AG08395 (cell line): ENCODE results near the gene AKT2.

Source experiments
- DNase-seq: peaks from one replicate; pipeline ENCODE4 v3.0.0; 2012; ENCODE audit warnings: mixed read lengths, low spot score

AKT2 gene

DNA sequence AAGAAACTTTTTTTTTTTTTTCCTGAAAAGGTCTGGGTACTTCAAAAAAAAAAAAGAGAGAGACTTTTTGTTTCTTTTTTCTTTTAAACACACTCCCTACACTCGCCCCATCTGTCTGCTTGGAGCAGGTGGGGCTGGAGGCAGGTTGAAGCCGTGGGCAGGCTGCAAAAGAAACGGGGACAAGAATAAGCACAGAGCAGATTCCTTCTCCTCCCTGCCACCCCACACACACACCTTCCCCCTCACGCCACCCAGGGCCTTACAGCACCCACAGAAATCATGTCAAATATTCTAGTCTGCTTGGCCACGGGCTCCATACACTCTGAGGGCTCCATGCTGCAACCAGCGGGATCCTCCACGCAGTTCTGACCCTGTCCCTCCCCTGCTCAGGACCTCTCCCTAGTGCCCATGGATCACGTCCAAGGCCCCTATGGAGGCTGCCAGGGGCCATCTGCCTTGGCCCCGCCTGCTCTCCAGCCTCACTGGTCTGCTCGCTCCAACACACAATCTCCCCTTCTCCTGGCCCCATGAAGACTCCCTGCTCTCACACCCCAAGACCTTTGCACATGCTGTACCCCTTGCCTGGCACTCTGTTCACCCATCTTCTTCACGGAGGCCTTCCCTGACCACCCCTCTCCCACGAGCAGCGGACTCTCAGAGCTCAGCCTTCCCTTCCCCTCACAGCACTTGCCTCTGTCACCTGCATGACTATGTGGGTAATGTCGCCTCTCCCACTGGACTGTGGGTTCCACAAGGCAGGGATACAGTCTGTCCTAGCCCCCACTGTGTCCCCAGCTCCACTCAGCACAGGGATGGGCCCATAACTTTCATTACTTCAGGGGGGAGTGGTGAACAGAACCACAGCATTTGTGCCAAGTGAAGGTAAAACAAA lies 11.4 kb downstream of the AKT2 start:
- DNase-seq: no peak

DNA sequence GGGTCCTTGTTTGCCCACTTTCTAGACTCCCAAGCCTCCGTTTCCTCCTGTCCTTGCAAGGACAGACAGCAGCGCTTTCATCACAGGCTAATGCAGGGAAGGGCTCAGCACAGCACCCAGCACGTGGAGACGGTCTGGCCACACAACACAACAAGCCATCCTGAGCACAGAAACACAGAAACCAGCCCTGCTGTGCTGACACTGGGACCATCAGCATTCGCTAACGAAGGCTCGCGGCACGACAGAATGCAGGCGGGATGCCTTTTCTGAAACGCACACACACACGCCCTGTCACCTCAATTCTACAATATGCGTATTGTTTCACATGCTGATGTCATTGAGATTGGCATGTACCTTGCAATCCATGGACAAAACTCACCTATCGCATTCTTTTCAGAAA lies 12.9 kb downstream of the AKT2 start:
- DNase-seq: no peak

DNA sequence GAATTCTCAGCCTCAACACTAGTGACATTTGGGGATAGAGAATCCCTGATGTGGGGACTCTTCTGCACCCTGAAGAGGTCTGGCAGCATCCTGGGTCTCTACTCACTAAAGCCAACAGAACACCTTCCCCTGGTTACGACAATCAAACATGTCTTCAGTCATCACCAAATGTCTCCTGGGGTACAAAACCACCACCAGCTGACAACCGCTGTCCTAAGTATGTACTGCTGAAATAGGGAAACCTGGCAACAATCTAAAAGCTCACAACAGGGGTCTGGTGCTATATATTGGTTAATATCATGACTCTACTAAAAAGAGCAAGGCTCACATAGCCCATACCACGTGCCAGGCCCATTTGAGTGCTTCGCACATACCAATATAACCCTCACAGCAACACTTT lies 13.4 kb downstream of the AKT2 start:
- DNase-seq: no peak

DNA sequence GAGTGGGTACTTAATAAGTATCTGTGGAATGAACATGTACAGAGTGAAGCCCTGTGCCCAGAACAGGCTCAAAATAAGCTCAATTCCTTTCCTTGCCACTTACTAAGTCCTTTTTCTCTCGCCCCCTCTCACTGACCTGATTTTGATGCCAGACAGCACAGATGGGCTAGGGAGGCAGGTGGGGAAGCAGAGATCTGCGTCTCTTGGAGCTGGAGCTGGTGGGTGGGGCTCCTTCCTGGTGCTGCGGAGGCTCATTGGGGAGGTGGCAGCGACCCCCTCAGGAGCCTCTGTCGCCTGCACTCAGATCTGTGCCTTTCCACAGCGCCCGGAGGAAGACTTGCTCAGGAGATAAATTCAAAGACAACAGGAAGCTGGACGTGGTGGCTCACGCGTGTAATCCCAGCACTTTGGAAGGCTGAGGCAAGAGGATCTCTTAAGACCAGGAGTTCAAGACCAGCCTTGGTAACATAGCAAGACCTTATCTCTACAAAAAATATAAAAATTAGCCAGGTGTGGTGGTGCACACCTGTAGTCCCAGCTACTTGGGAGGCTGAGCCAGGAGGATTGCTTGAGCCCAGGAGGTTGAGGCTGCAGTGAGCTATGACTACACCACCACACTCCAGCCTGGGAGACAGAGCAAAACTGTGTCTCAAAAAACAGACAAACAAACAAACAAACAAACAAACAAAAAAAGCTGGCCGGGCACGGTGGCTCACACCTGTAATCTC lies 14.6 kb downstream of the AKT2 start:
- no peak for DNase-seq

DNA sequence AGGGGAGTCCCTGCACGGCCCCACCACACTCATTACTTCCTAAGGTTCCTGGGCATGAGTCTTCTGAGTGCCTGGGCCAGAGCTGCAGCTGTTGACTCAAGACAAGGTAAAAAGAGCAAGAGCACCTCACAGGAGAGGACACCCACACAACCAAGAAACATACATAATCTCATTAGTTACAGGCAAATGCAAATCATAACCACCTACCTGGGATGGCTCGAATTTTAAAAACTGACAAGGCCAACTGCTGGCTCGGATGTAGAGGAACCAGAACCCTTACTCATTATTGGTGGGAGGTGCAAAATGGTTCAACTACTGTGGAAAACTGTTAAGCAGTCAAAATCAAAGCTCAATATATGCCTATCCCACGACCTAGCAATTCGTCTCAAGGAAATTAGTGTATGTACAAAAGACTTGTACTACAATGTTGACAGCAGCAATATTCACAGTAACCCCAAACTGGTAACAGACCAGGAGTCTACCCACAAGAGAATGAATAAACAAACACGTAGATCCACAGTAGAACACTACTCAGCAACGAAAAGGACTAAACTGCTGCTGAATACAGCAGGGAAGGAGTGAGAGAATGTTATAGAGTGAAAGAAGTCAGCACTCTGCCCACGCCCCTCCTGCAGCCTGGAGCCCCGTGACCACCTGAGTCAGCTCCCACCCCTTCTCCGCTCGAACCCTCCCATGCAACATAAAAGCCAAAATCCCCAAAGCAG lies 15.8 kb downstream of the AKT2 start:
- no peak for DNase-seq

DNA sequence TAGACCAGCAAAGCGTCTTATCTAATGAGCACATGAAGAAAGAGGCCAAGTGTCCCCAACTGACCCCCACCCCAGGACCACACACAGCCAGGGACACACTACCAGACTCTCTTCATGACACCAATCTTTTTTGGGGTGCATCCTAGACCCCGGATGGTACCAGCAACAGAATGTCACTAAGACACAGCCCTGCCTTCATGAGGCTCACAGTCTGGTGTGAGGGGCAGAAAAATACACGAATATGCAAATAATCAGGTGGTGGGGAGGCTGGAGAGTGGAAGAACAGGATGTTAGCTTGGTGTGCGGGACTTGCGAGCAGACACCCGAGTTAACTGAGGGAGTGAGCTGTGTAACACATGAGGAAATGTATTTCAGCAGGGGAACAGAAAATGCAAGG lies 17.5 kb downstream of the AKT2 start:
- DNase-seq: no peak

DNA sequence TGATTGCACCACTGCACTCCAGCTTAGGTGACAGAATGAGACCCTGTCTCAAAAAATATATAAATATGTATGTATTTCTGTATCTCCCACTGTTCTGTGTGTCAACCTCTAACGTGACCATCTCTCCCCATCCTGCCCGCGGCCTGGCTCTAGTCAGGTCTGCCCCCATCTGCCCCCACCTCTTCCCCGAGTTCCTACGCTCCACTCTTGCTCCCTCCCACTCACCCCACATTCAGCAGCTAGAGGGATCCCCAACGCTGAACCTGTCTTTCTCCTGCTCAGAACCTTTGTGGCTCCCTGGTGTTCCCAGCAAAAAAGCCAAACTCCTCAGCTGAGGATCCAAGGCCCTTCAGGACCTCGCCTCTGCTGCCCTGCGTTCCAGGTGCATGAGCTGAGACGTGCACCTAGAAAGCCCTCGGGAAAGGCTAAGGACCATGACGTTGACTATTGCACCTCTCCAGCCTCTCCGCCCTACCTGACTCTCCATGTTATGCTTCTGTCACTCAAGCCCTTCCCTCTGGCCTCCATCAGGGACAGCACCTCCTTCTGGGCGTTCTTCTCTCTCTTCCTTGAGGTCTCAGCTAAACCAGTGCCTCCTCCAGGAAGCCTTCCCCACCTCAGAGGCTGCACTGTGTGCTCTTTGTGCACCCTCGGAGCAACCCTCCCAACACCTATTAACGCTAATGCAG lies 18.1 kb downstream of the AKT2 start:
- no peak for DNase-seq

DNA sequence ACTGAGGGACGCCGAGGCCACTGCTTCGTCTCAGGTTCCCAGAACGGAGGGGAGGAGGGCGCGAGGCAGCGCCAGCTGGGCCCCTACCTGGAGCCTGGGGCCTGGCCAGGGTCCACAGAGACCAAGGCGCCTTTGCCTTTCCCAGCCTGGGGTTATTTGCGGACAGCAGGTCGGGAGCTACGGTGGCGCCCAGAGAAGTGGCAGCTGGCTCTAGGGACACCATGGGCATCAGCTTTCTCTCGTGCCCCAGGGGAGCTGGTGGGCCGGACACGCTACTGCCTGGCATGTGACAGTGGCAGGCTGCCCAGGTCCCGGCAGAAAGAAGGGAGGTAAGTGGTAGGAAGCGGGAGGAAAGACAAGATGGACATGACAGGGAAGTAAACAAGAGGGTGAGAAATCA lies 19.0 kb downstream of the AKT2 start:
- DNase-seq: no peak

DNA sequence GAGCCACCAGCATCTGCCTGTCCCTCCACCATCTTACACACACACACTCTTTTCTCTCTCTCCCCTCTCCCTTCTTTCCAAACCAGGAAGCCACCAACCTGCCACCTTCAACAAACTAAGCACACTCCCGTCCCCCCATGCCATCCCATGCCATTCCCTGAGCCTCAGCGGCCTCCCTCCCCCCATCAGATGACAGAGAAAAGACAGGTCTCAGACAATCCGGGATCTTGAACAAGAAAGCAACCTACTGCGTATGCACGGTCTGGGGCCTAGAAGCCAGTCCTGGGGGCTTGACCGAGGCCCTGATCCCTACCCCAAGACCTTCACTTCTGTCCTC lies 19.4 kb downstream of the AKT2 start:
- DNase-seq: no peak

DNA sequence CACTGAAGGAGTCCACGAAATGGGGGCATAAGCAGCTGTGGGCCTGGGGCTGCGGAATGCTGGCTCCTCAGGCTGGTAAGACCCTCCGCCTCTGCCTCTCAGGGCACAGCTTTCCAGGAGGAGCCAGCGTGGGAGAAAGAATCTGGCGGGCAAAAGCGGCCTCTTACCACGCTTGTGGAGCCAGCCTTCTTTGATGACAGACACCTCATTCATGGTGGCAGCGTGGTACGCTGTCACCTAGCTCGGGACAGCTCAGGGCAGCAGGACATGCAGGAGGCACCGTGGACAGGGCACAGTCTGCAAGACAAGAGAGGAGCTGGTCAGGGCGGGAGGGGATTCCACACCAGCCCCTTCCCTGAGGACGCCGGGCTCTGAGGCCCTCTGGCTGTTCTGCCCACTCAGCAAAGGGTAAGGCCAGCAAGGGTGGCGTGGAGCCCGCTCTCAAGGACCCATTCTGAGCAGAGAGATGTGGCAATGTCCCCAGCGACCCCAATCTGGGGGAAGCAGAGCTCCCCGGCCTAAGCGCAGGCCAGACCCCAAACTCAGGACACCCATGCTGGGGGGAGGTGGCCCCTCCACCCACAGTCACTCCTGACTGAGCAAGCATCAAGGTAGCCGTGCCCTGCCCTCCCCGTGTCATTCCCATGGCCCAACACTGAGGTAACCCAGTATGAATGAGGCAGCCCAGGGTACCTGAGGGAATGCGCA lies 19.9 kb downstream of the AKT2 start:
- DNase-seq: no peak

DNA sequence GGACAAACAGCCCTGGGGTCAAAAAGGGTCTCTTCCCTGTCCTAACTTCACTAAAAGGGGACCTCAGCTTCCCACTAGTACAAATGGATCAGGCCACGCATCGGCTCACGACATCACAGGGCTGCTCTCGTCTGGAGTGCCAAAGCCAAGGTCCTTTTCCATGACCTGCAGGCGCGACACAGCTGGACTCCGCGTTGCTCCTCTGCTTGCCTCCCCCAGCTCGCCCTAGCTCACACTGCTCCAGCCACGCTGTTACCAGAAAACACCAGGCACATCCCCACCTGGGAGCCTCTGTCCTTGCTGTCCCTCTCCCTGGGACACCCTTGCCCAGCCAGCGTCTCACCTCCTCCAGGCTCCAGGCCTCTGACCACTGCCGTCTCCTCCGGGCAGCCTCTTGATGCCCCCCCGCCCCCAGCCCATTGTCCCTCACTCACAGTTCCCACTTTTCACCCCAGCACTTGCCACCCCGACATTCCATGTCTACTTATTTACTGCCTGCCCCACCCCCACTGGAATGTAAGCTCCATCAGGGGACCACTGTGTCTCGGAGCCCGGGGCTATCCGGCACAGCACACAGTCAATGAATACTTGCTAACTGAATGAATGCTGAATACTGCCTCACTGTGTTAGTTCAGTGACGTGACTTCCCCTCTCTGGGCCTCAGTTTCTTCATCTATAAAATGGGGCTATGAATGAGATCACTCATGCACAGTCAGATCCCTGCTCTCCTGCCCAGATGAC lies 20.7 kb downstream of the AKT2 start:
- no peak for DNase-seq

DNA sequence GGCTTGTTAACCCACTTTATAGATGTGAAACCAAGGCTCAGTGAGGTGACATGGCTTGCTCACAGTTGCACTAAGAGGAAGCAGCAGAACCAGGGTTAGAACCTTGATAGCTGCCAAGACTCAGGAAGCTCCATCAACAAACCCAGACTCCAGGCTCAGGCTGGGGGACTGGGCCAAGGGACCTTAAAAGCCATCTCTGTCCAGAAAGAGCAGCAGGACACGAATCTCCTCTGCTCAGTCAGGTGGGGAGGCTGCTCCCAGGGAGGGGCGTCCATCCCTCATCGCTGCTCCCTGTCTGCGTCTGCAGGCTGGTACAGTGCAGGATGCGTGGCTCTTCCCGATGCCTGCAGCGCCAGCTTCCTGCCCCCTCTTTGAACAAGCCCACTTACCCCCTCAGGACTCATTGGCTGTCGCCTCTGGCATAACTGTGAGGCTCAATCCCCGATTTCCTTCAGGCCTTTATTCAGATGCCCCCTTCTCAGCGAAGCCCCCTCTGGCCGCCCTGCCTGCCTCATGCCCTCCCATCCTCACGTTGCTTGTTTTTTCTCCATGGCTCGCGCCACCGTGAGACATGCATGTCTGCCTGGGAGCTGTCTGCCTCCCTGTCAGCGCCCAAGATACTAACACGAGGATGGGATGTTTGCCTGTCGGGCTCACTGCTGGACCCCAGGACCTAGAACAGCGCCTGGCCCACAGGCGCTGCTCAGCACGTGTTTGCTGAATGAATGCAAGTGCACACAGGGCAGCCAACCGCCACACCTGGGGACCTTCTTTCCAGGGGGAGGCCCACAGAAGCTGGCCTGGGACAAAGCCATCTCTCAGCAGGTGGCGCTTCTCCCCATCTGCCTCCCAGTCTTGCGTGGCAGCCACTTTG lies 21.5 kb downstream of the AKT2 start:
- DNase-seq: no peak

DNA sequence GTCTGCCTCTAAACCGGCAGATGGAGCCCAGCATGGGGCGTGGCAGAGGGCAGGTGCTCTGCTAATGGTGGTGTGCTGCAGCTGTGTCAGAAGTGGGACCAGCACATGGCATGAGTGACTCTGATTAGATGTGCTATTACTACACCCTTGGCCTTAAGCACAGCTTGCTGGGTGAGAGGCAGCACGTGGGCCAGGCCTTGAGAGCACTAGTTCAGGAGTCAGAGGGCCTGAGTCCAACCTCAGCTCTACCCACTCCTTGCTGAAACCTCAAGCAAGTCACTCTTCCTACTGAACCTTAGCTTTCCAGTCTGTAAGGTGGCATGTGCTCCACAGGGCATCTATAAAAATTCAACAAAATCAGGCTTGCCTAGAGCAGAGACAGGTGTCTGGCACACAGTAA lies 22.7 kb downstream of the AKT2 start:
- DNase-seq: no peak

DNA sequence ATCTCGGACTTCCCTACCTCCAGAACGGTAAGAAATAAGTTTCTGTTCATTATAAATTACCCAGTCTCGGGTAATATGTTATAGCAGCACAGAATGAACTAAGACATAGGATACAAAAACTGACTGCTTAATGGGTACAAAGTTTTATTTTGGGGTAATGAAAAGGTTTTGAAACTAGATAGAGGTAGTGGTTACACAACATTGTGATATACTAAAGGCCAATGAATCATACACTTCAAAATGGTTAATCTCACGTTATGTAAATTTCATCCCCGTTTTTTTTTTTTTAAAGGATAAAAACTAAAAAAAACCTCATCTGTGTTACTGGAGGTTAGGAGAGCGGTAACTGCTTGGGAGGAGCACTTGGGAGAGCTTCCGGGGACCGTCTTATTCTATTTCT lies 23.5 kb downstream of the AKT2 start:
- DNase-seq: no peak

DNA sequence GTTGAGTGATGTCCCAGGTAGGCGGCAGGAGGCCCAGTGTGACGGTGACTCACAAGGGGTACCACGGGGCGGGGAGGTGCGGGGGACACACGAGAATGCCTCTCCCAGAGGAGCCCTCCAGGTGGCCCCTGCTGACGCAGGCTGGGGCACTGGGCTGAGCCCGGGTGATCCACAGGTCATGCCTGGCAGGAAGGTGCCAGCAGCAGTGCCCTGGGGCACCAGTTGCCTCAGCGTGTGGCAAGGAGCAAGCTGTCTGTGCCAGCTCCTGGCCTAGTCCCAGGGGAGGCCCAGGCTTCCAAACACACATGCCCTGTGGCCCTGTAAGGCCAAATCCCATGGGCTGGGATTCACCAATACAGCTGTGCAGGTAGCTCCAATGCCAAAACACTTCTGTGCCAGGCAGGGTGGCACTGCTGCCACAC lies 28.0 kb downstream of the AKT2 start:
- DNase-seq: no peak

DNA sequence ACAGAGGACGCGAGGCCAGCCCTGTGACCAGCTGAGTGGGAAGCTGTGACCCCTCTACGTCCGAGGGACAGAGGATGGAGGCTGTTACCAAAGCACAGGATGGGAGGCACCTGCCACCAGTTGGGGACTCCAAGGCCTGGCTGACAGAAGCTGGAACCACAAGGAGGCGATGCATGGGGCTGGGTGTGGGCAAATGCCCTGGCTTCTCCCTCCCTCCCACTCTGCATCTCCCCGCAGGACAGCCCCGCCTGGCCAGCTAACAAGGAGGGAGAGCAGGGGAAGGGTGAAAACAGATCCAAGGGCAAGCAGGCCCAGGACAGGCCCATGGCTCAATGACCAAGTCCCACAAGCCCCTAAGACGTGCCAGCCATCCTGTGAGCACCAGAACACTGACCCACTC lies 28.6 kb downstream of the AKT2 start:
- DNase-seq: no peak

DNA sequence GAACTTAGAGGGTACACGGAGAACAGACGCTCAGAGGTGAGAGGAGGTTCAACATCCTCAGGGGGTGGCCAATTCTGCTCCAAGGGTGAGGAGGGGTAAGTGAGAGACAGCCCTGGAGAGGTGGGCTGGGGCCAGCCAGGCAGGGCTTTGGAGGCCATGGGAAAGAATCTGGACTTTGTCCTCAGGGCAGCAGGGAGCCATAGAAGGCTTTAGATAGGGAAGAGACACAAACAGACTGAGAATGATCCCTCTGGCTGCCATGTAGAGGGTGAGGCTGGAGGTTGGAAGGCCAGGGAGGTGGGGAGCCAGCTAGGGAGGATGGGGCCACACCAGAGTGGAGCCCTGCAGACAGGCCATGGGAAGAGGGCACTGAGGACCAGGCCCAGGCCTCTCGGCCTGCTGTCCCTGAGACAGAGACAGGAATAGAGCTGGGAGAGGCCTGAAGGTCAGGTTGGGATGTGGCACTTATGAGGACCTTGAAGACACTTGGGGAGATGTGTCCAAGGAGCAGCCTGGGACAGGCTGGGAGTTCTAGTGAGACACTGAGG lies 29.5 kb downstream of the AKT2 start:
- DNase-seq: no peak

DNA sequence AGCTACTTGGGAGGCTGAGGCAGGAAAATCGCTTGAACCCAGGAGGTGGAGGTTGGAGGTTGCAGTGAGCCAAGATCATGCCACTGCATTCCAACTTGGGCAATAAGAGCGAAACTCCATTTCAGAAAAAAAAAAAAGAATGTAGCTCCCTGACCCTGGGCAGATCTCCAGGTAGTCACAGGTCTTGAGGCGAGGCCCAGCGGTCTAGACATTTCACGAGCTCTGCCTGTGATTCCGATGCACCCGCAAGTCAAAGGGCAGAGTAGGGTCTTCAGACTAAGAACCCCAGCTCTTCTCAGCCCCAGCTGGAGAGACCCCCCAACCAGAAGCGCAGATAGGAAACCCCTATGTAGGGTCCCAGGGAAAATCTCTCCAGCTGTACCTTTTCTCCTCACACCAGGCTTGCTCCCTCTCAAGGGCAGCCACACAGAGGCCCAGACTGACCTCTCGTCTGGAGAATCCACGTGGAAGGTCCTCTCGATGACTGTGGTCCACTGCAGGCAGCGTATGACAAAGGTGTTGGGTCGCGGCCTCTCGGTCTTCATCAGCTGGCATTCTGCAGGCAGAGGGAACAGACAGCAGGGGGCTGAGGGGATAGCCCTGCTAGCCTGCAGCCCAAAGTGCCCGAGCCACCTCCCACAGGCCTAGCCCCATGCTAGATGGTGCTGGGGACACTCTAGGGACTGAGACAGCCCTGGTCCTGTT lies 30.3 kb downstream of the AKT2 start:
- no peak for DNase-seq

DNA sequence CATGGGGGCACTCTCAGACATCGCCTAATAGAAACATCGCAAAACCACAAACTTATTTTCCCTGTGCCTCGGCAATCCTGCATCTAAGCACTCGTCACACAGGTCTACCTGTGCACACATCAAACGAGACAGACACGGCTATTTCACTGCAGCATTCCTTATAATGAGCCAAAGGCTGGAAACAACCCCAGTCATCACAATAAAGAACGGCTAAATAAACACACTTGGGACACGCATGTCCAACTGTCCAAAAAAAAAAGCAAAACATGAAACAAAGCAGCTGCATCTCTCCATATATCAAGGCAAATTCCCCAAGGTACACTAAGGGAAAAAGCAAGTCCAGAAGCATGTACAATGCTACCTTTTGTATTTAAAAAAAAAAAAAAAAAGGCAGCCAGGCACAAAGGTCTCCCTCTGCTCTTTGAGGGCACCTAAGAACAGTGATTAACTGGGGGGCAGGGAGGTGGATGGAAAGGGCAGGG lies 31.5 kb downstream of the AKT2 start:
- no peak for DNase-seq
